H1 (cell line): ENCODE results near the gene SCNN1B. TPM values are rescaled to one million over a fixed set of nuclear protein-coding genes. Genes with fewer than 3 reads are reported as not detected.

ENCODE experiments used
- CTCF ChIA-PET: fragments of 300-600 bp; sonication (Branson Sonifier 250); formaldehyde crosslinking; loops from one replicate; lab custom pipeline; 2021; ENCODE audit not compliant: partially characterized antibody; lab: Charles Lee
- POLR2A ChIA-PET: fragments of 300-600 bp; sonication (Branson Sonifier 250); formaldehyde crosslinking; loops from one replicate; lab custom pipeline; 2021; ENCODE audit warnings: inconsistent platforms; ENCODE audit not compliant: partially characterized antibody; lab: Charles Lee
- DNase-seq, 2 experiments: peaks; one replicate each; pipeline versions ENCODE4 v3.0.0 to v3.0.0-alpha.2; 2010 to 2022; ENCODE audit warnings: low spot score in 2 of 2, low read depth in 1 of 2, mixed read lengths in 1 of 2
- FAIRE-seq: peaks from 2 replicates; lab custom pipeline; 2011; peaks lifted over from hg19 to GRCh38; lab: Jason Lieb, UNC
- H2AFZ ChIP-seq: 2 replicates; pipeline ENCODE4 v1.8.1; 2012; ENCODE audit warnings: low read length, inconsistent platforms
- H2AK5ac ChIP-seq: 2 replicates; pipeline ENCODE4 v1.6.1; 2013; ENCODE audit warnings: low read depth, low read length
- H2BK120ac ChIP-seq: replicated peaks from 2 replicates; pipeline ENCODE3; 2013; ENCODE audit warnings: low read depth, low read length, inconsistent platforms
- H2BK12ac ChIP-seq: 2 replicates; pipeline ENCODE4 v1.6.1; 2013; ENCODE audit warnings: low read depth, low read length
- H2BK15ac ChIP-seq: 2 replicates; pipeline ENCODE4 v1.6.1; 2013; ENCODE audit warnings: low read length
- H2BK20ac ChIP-seq: 2 replicates; pipeline ENCODE4 v1.6.1; 2013; ENCODE audit warnings: low read length
- H2BK5ac ChIP-seq: 2 replicates; pipeline ENCODE4 v1.6.1; 2013; ENCODE audit warnings: low read depth, low read length
- H3K14ac ChIP-seq: 2 replicates; pipeline ENCODE4 v1.6.1; 2013; ENCODE audit warnings: inconsistent platforms; ENCODE audit not compliant: insufficient read length
- H3K18ac ChIP-seq: 2 replicates; pipeline ENCODE4 v1.6.1; 2013; ENCODE audit warnings: low read length; ENCODE audit errors: extremely low read depth
- H3K23ac ChIP-seq: 2 replicates; pipeline ENCODE4 v1.6.1; 2013; ENCODE audit warnings: inconsistent platforms; ENCODE audit not compliant: insufficient read length
- H3K23me2 ChIP-seq: 2 replicates; pipeline ENCODE4 v1.6.1; 2013; ENCODE audit warnings: low read depth, low read length
- H3K27ac ChIP-seq: 2 replicates; pipeline ENCODE4 v1.6.1; 2011; ENCODE audit warnings: low read depth, low read length, inconsistent platforms
- H3K27me3 ChIP-seq, 4 experiments: replicated peaks in 1 of 4; 1 replicate in 1 of 4; 2 replicates in 3 of 4; pipeline versions ENCODE4 v1.6.1 to v1.8.1; 2011 to 2013; ENCODE audit warnings: low read length in 3 of 4, mild to moderate bottlenecking in 3 of 4, inconsistent platforms in 2 of 4, mixed read lengths in 2 of 4, moderate library complexity in 1 of 4; ENCODE audit not compliant: control insufficient read depth in 3 of 4, insufficient read depth in 3 of 4; ENCODE audit errors: extremely low read depth in 1 of 4
- H3K36me3 ChIP-seq, 4 experiments: 2 replicates each; pipeline versions ENCODE4 v1.6.1 to v1.8.1; 2011 to 2013; ENCODE audit warnings: mild to moderate bottlenecking in 4 of 4, low read length in 3 of 4, moderate library complexity in 2 of 4, control low read depth in 1 of 4, inconsistent platforms in 1 of 4; ENCODE audit not compliant: insufficient read depth in 4 of 4, control insufficient read depth in 2 of 4
- H3K4ac ChIP-seq: replicated peaks from 2 replicates; pipeline ENCODE3; 2013; ENCODE audit warnings: low read length, low read depth, mixed read lengths, inconsistent platforms; ENCODE audit not compliant: insufficient read length
- H3K4me1 ChIP-seq, 4 experiments: replicated peaks in 1 of 4; 1 replicate in 1 of 4; 2 replicates in 3 of 4; pipeline versions ENCODE4 v1.6.1 to v1.8.1; 2011 to 2013; ENCODE audit warnings: low read length in 3 of 4, inconsistent platforms in 2 of 4, mixed read lengths in 1 of 4; ENCODE audit not compliant: insufficient read depth in 4 of 4, control insufficient read depth in 3 of 4
- H3K4me2 ChIP-seq, 2 experiments: 2 replicates each; pipeline versions ENCODE4 v1.6.1 to v1.8.1; 2011 to 2013; ENCODE audit warnings: low read depth in 2 of 2, low read length in 2 of 2, control low read depth in 1 of 2, inconsistent platforms in 1 of 2, mild to moderate bottlenecking in 1 of 2; ENCODE audit not compliant: insufficient read depth in 1 of 2
- H3K4me3 ChIP-seq, 4 experiments: fragments of 200-600, 300-600 bp in 1 of 4; sonication (generic), shearing (Covaris generic), sonication (Bioruptor Twin) in 1 of 4; 2 replicates each; pipeline versions ENCODE4 v1.5.1 to v1.8.1; 2011 to 2016; ENCODE audit warnings: low read length in 4 of 4, low read depth in 3 of 4, control low read depth in 2 of 4, inconsistent platforms in 2 of 4, mild to moderate bottlenecking in 2 of 4, mixed read lengths in 1 of 4, moderate library complexity in 1 of 4; ENCODE audit not compliant: insufficient read depth in 2 of 4; ENCODE audit errors: extremely low read depth in 1 of 4
- H3K56ac ChIP-seq: replicated peaks from 2 replicates; pipeline ENCODE3; 2013; ENCODE audit warnings: low read depth, mild to moderate bottlenecking, mixed read lengths, low read length, inconsistent platforms; ENCODE audit not compliant: insufficient read length
- H3K79me1 ChIP-seq: 2 replicates; pipeline ENCODE4 v1.6.1; 2013; ENCODE audit warnings: low read depth, low read length, control low read depth
- H3K79me2 ChIP-seq, 2 experiments: 2 replicates each; pipeline versions ENCODE4 v1.6.1 to v1.8.1; 2012 to 2013; ENCODE audit warnings: low read length in 2 of 2, mild to moderate bottlenecking in 2 of 2, inconsistent platforms in 1 of 2; ENCODE audit not compliant: insufficient read depth in 2 of 2, control insufficient read depth in 1 of 2
- H3K9ac ChIP-seq, 4 experiments: replicated peaks in 1 of 4; 1 replicate in 1 of 4; 2 replicates in 3 of 4; pipeline versions ENCODE4 v1.6.1 to v1.8.1; 2011 to 2013; ENCODE audit warnings: low read depth in 3 of 4, low read length in 3 of 4, control low read depth in 2 of 4, mild to moderate bottlenecking in 2 of 4, moderate library complexity in 2 of 4, inconsistent platforms in 1 of 4; ENCODE audit errors: extremely low read depth in 1 of 4
- H3K9me3 ChIP-seq, 2 experiments: 2 replicates each; pipeline versions ENCODE4 v1.6.1 to v1.8.1; 2012 to 2013; ENCODE audit warnings: mild to moderate bottlenecking in 2 of 2, moderate library complexity in 2 of 2, control low read depth in 1 of 2, inconsistent platforms in 1 of 2, low read depth in 1 of 2, low read length in 1 of 2, mixed read lengths in 1 of 2; ENCODE audit not compliant: insufficient read depth in 2 of 2
- H4K20me1 ChIP-seq, 2 experiments: replicated peaks in 1 of 2; 2 replicates each; pipeline versions ENCODE3 to v1.8.1; 2011 to 2013; ENCODE audit warnings: inconsistent platforms in 2 of 2, low read length in 2 of 2, mild to moderate bottlenecking in 1 of 2; ENCODE audit not compliant: insufficient read depth in 2 of 2, control insufficient read depth in 1 of 2
- H4K5ac ChIP-seq: 2 replicates; pipeline ENCODE4 v1.6.1; 2013; ENCODE audit warnings: low read length, low read depth, mixed read lengths, inconsistent platforms; ENCODE audit not compliant: insufficient read length
- H4K8ac ChIP-seq: 2 replicates; pipeline ENCODE4 v1.8.0; 2013; ENCODE audit warnings: mild to moderate bottlenecking, moderate library complexity, low read length, inconsistent platforms; ENCODE audit not compliant: insufficient read depth; ENCODE audit errors: extremely low read depth
- H4K91ac ChIP-seq: replicated peaks from 2 replicates; pipeline ENCODE3; 2013; ENCODE audit warnings: low read length, mixed read lengths, inconsistent platforms; ENCODE audit not compliant: insufficient read length
- BRCA1 ChIP-seq: IDR thresholded peaks from 2 replicates; pipeline ENCODE4 v1.6.1; 2012; ENCODE audit warnings: low read depth, low read length, improper control_type of control experiment
- GABPA ChIP-seq: IDR thresholded peaks from 2 replicates; pipeline ENCODE4 v1.6.1; 2011; ENCODE audit warnings: mild to moderate bottlenecking, low read length, moderate library complexity, borderline replicate concordance; ENCODE audit not compliant: insufficient read depth
- JUN ChIP-seq: IDR thresholded peaks from 2 replicates; pipeline ENCODE4 v1.6.1; 2011; ENCODE audit warnings: low read depth, mild to moderate bottlenecking, improper control_type of control experiment, low read length
- MAFK ChIP-seq: IDR thresholded peaks from 2 replicates; pipeline ENCODE4 v1.6.1; 2012; ENCODE audit warnings: low read depth, mild to moderate bottlenecking, improper control_type of control experiment, low read length
- MAX ChIP-seq: IDR thresholded peaks from 2 replicates; pipeline ENCODE4 v1.6.1; 2012; ENCODE audit warnings: inconsistent platforms
- SIN3A ChIP-seq, 2 experiments: IDR thresholded peaks in 1 of 2; conservative IDR thresholded peaks in 1 of 2; 2 replicates each; pipeline ENCODE4 v1.6.1; 2011 to 2012; ENCODE audit warnings: low read length in 2 of 2, improper control_type of control experiment in 1 of 2, low read depth in 1 of 2, mild to moderate bottlenecking in 1 of 2
- SIRT6 ChIP-seq: IDR thresholded peaks from one replicate; pipeline ENCODE4 v1.7.1; 2012; ENCODE audit warnings: low read length, inconsistent platforms
- SRF ChIP-seq: IDR thresholded peaks from 2 replicates; pipeline ENCODE4 v1.6.1; 2011; ENCODE audit warnings: mild to moderate bottlenecking, low read depth, low read length, moderate library complexity
- TAF7 ChIP-seq: optimal IDR thresholded peaks from 2 replicates; pipeline ENCODE3; 2011; ENCODE audit warnings: low read depth, mild to moderate bottlenecking, inconsistent platforms, low read length, moderate library complexity, borderline replicate concordance
- TBP ChIP-seq: IDR thresholded peaks from 2 replicates; pipeline ENCODE4 v1.6.1; 2011; ENCODE audit warnings: low read depth, low read length, improper control_type of control experiment
- WGBS, 2 experiments: shearing (Covaris generic) in 1 of 2; methylation state at CpG; one replicate each; pipeline versions ENCODE4 v1.1.6 to v1.1.7; 2013 to 2015; ENCODE audit warnings: low lambda C conversion rate in 2 of 2, mixed read lengths in 2 of 2, inconsistent platforms in 1 of 2, low coverage in 1 of 2, missing lambda C conversion rate in 1 of 2; ENCODE audit not compliant: insufficient replicate concordance in 2 of 2, insufficient coverage in 1 of 2, insufficient read length in 1 of 2; ENCODE audit errors: extremely low coverage in 1 of 2, missing lambda C conversion rate in 1 of 2; 5-methylcytosine and 5-hydroxymethylcytosine counted together
- polyA plus RNA-seq, 7 experiments: library from polyadenylated mRNA; depleted of rRNA in 3 of 7; stranded (reverse) in 5 of 7; unstranded in 2 of 7; fragments of >200 nt in 5 of 7; fragments of 200-250 nt in 2 of 7; gene quantifications; 1 replicate in 5 of 7; 2 replicates in 1 of 7; 4 replicates in 1 of 7; pipeline versions ENCODE4 v1.2.1 to v1.2.3, GENCODE V29; 2011 to 2013; ENCODE audit warnings: missing spikeins in 2 of 7, mixed read lengths in 2 of 7
- total RNA-seq: library from RNA; stranded (reverse); fragmentation: NEBNext Ultra II Directional; extraction: Animal tissue kit (Norgen Biotek cat#: 25700); gene quantifications from 2 replicates; pipeline ENCODE4 v1.2.1, GENCODE V29; 2021

The SCNN1B gene
- total and polyA plus RNA-seq, 2 of the 8 experiments (the other 6 are each of a cell fraction or from before 2014, with no cell fraction given): 0.20 to 0.95 TPM

DNA sequence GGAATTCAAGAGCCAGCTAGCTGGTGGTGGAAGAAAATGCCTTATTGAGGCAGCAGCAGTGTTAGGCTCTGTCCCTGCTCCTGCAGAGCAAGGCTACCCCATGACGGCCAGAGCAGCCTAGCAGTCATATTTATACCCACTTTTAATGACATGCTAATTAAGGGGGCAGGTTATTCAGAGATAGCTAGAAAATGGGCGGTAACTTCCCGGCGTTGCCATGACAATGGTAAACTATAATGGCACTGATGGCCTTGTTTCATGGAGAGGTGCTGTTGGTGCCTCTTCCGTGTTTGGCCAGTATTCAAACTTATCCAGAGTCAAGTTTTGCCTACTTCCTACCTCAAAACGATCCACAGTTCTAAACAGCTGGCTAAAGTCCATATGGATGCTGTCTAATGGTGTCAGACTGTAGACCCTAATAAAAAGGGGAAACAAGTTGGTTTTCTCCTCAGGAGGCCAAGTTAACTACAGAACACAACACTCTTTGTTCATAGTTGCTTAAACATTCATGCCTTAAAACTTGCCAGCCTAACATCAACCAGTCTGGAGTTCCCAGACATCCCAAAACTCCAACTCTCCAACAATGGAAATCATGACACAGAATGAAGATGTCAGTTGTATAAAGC is 3.7 kb upstream of the SCNN1B start:
- FAIRE-seq: no peak
- no peak overlapping the region for H3K9ac ChIP-seq

More for the DNA sequence above, 3.7 kb upstream of the SCNN1B start:
- H3K79me1 ChIP-seq: no peaks in the 10 kb centered on the region
- ChIA-PET POLR2A (no interaction called here), CTCF (interaction anchor here (1.1 to 1.2 kb wide), 2 partner anchors 136 to 163 kb away, joined by 3 read pairs; no protein-coding TSS in a partner anchor)
- peaks cover 0 to 11% (median 1%) of the 10 kb centered on the region in 4 experiments; a peak in 4 of 7 replicates for H3K4me1 ChIP-seq
- H2AK5ac ChIP-seq: no peak overlapping the region
- no peaks in the 10 kb centered on the region for H3K9me3 ChIP-seq
- 88% methylated on average over 6 of the region's 6 CpGs; no CpG with 5 or more reads in 1 of the 2 experiments for WGBS, 2 experiments
- no peak overlapping the region for H2BK12ac ChIP-seq
- no peaks in the 10 kb centered on the region for H4K20me1 ChIP-seq
- H3K14ac ChIP-seq: no peak overlapping the region
- no peak overlapping the region for H3K56ac ChIP-seq
- H3K79me2 ChIP-seq: no peaks in the 10 kb centered on the region
- H4K5ac ChIP-seq: no peak overlapping the region
- peaks cover 12% of the 10 kb centered on the region for H3K23me2 ChIP-seq
- no peak overlapping the region for H3K4me3 ChIP-seq
- no peak for TF ChIP-seq BRCA1
- no peak for TF ChIP-seq SRF
- no peak for TF ChIP-seq TBP
- TF ChIP-seq JUN: no peak
- TF ChIP-seq SIRT6: no peak
- TF ChIP-seq TAF7: no peak
- no peak for TF ChIP-seq MAX
- no peak for TF ChIP-seq SIN3A (conservative IDR thresholded peaks at IDR 0.05 in 1 of 2, IDR thresholded peaks at IDR 0.05 in 1 of 2; ENCODE audit: low read depth in 1 of 2, low read length in 2 of 2)
- TF ChIP-seq GABPA: no peak
- no peak for TF ChIP-seq MAFK
- H2BK5ac ChIP-seq: no peak overlapping the region
- H2AFZ ChIP-seq: no peak overlapping the region
- 0 out of 2 replicates have a peak overlapping the region, but pooled peaks have one; percentile 61 for H2BK15ac ChIP-seq
- no peak overlapping the region for H3K18ac ChIP-seq
- H4K91ac ChIP-seq: no peak overlapping the region
- no peak overlapping the region for H4K8ac ChIP-seq
- H3K27me3 ChIP-seq: peaks cover 14 to 22% (median 20%) of the 10 kb centered on the region in 4 experiments
- no peak overlapping the region for H3K4ac ChIP-seq
- no peaks in the 10 kb centered on the region for H3K36me3 ChIP-seq
- no peak for DNase-seq
- no peak overlapping the region for H3K27ac ChIP-seq
- H3K23ac ChIP-seq: no peak overlapping the region
- H2BK120ac ChIP-seq: no peak overlapping the region
- no peak overlapping the region for H2BK20ac ChIP-seq
- H3K4me2 ChIP-seq: no peak overlapping the region
